SK-N-SH (cell line): ENCODE data around the gene ARMH4.

ENCODE experiments used
- CTCF ChIP-seq: fragments of 200-600 bp; sonication (generic); IDR thresholded peaks from 2 replicates; pipeline ENCODE4 v1.6.1; 2017; ENCODE audit warnings: antibody characterized with exemption, mild to moderate bottlenecking, moderate library complexity
- ELF1 ChIP-seq: IDR thresholded peaks from 2 replicates; pipeline ENCODE4 v1.4.0; 2012
- EP300 ChIP-seq, 2 experiments: IDR thresholded peaks; 2 replicates each; pipeline versions ENCODE4 v1.4.0 to v1.6.1; 2012; ENCODE audit warnings: borderline replicate concordance in 1 of 2, low read depth in 1 of 2, low read length in 1 of 2
- FOXM1 ChIP-seq: IDR thresholded peaks from 2 replicates; pipeline ENCODE4 v1.4.0; 2012; ENCODE audit warnings: low read depth, mild to moderate bottlenecking
- PBX3 ChIP-seq: IDR thresholded peaks from 2 replicates; pipeline ENCODE4; 2012
- POLR2AphosphoS5 ChIP-seq: IDR thresholded peaks from 2 replicates; pipeline ENCODE4 v1.6.1; 2012; ENCODE audit warnings: low read depth, low read length
- RAD21 ChIP-seq: IDR thresholded peaks from 2 replicates; pipeline ENCODE4 v1.6.1; 2012; ENCODE audit warnings: mild to moderate bottlenecking, low read length
- REST ChIP-seq: IDR thresholded peaks from 2 replicates; pipeline ENCODE4 v1.6.1; 2012; ENCODE audit warnings: mild to moderate bottlenecking, low read depth, low read length, moderate library complexity
- RFX5 ChIP-seq: IDR thresholded peaks from 2 replicates; pipeline ENCODE4 v1.6.1; 2012; ENCODE audit warnings: mild to moderate bottlenecking, improper control_type of control experiment, low read length
- SIN3A ChIP-seq: IDR thresholded peaks from 2 replicates; pipeline ENCODE4 v1.6.1; 2012; ENCODE audit warnings: low read depth, mild to moderate bottlenecking, low read length, moderate library complexity, borderline replicate concordance
- USF1 ChIP-seq: IDR thresholded peaks from 2 replicates; pipeline ENCODE4 v1.4.0; 2012; ENCODE audit warnings: low read depth, borderline replicate concordance
- USF2 ChIP-seq: fragments of 150-350 bp; IDR thresholded peaks from 2 replicates; pipeline ENCODE4 v1.6.1; 2017; ENCODE audit warnings: antibody characterized with exemption, low read length, low read depth, borderline replicate concordance
- YY1 ChIP-seq: IDR thresholded peaks from 2 replicates; pipeline ENCODE4 v1.4.0; 2012; ENCODE audit warnings: low read depth, mild to moderate bottlenecking

- no peak for TF ChIP-seq FOXM1
- TF ChIP-seq EP300 (IDR thresholded peaks at IDR 0.05; ENCODE audit: borderline replicate concordance in 1 of 2, low read depth in 1 of 2, low read length in 1 of 2): no peak
- no peak for TF ChIP-seq PBX3
- TF ChIP-seq SIN3A: no peak
- TF ChIP-seq POLR2AphosphoS5: no peak
- TF ChIP-seq USF1: no peak
- no peak for TF ChIP-seq CTCF
- TF ChIP-seq RFX5: no peak
- no peak for TF ChIP-seq YY1
- no peak for TF ChIP-seq RAD21
- TF ChIP-seq REST: no peak
- no peak for TF ChIP-seq ELF1
- no peak for TF ChIP-seq USF2
Measured at GRCh38 chr14:58027904-58028303, 124.1 kb downstream of the ARMH4 start.
